Right lobe of liver (tissue), 6 donors: ENCODE results near the gene ZNF280D. TPM values are rescaled to one million over a fixed set of nuclear protein-coding genes. Genes with fewer than 3 reads are reported as not detected.

Experiments
- ATAC-seq, 4 donors: fragments of 200-7000 bp; cut with Tn5 transposase; one replicate each; pipeline ENCODE4 v1.9.1; 2020; ENCODE audit warnings: mild to moderate bottlenecking in 4 of 4, moderate library complexity in 4 of 4
- DNase-seq, 3 donors: peaks; one replicate each; pipeline ENCODE4 v3.0.0-alpha.2; 2020
- H3K27ac ChIP-seq, 3 donors: fragments of 200-600 bp; one replicate each; pipeline ENCODE4 v1.8.0; 2022
- H3K27me3 ChIP-seq, 2 donors: fragments of 200-600 bp; one replicate each; pipeline ENCODE4 v1.8.0; 2022
- H3K36me3 ChIP-seq, 4 donors: fragments of 200-600 bp; sonication (generic) in 1 of 4; one replicate each; pipeline versions ENCODE4 v1.5.1 to v1.8.0; 2017 to 2022; ENCODE audit warnings: control low read depth in 1 of 4
- H3K4me1 ChIP-seq, 4 donors: fragments of 200-600 bp; sonication (generic) in 1 of 4; one replicate each; pipeline versions ENCODE4 v1.5.1 to v1.8.0; 2017 to 2022; ENCODE audit warnings: control low read depth in 1 of 4
- H3K4me3 ChIP-seq, 3 donors: fragments of 200-600 bp; one replicate each; pipeline ENCODE4 v1.8.0; 2022
- H3K9me3 ChIP-seq, 4 donors: fragments of 200-600 bp; sonication (generic) in 1 of 4; one replicate each; pipeline versions ENCODE4 v1.5.1 to v1.8.0; 2017 to 2022; ENCODE audit warnings: control low read depth in 1 of 4
- CTCF ChIP-seq, 4 donors: fragments of 200-600 bp in 3 of 4; fragments of 450-650 bp in 1 of 4; IDR thresholded peaks; one replicate each; pipeline versions ENCODE4 v1.5.1 to v1.8.0; 2016 to 2022; ENCODE audit warnings: antibody characterized with exemption in 4 of 4, mild to moderate bottlenecking in 2 of 4
- POLR2A ChIP-seq: fragments of 450-650 bp; IDR thresholded peaks from one replicate; pipeline ENCODE4 v1.6.1; 2017; ENCODE audit warnings: antibody characterized with exemption, mild to moderate bottlenecking
- WGBS: methylation state at CpG from one replicate; pipeline ENCODE4 v1.1.6; 2018; ENCODE audit warnings: low coverage, low lambda C conversion rate; ENCODE audit not compliant: insufficient coverage; ENCODE audit errors: missing lambda C conversion rate; 5-methylcytosine and 5-hydroxymethylcytosine counted together
- intact Hi-C, 2 donors: fragments of 100-400 bp; cut with DNase I; formaldehyde crosslinking; loops; one replicate each; pipeline versions ENCODE4 v1.11.2 to v1.14.1; 2022
- total RNA-seq, 6 experiments: library from RNA; depleted of rRNA in 2 of 6; stranded (reverse); fragments of >200 nt in 2 of 6; fragmentation: NEBNext Ultra II Directional in 3 of 6; extraction: Animal tissue kit (Norgen Biotek cat#: 25700) in 3 of 6; gene quantifications; one replicate each; pipeline versions ENCODE4 v1.1.0 to v1.2.4, GENCODE V29; 2016 to 2023
- donor health status: DM: no; HTN: yes; CAD: no.
- donor health status: DM: no; HTN: no; CAD: no.
- donor health status: DM: no; HTN: no; CAD: no.
- donor health status: DM: no; HTN: yes; CAD: no.
- donor health status: DM: no; HTN: yes; CAD: no.

Gene ZNF280D
- total RNA-seq, 6 experiments from 2014 or later: 18.2 to 34.0 (median 18.7) TPM

GRCh38 chr15:56654624-56655023 lies 78.7 kb downstream of the ZNF280D start:
- WGBS: 39% methylated on average over 3 of the region's 3 CpGs
- intact Hi-C loops: no loop called here
- H3K9me3 ChIP-seq: no peaks in the 10 kb centered on the region
- peak overlapping the region in 1 of 3 donors; percentile 19 for H3K4me3 ChIP-seq
- H3K27ac ChIP-seq: peak overlapping the region; percentile 49 to 74 (median 69)
- TF ChIP-seq CTCF (IDR thresholded peaks at IDR 0.05) (no peak), POLR2A (no peak)
- H3K4me1 ChIP-seq: peaks cover 0 to 18% (median 4%) of the 10 kb centered on the region in 4 donors
- no peaks in the 10 kb centered on the region for H3K36me3 ChIP-seq
- peak; percentile 80 to 89 (median 84) for ATAC-seq
- peak in 1 of 3 donors; percentile 45 for DNase-seq
- no peaks in the 10 kb centered on the region for H3K27me3 ChIP-seq

GRCh38 chr15:56654216-56654615 lies 79.1 kb downstream of the ZNF280D start:
- H3K36me3 ChIP-seq: no peaks in the 10 kb centered on the region
- intact Hi-C loops: no loop called here
- no peaks in the 10 kb centered on the region for H3K9me3 ChIP-seq
- peaks cover 0 to 18% (median 4%) of the 10 kb centered on the region in 4 donors for H3K4me1 ChIP-seq
- TF ChIP-seq POLR2A: no peak
- TF ChIP-seq CTCF (IDR thresholded peaks at IDR 0.05): no peak
- DNase-seq: no peak
- ATAC-seq: peak; percentile 52 to 64 (median 58)
- H3K27me3 ChIP-seq: no peaks in the 10 kb centered on the region
- peak overlapping the region in 2 of 3 donors; percentile 19 to 24 for H3K4me3 ChIP-seq
- WGBS: 24% methylated on average over 1 of the region's 1 CpG
- peak overlapping the region; percentile 49 to 74 (median 69) for H3K27ac ChIP-seq

GRCh38 chr15:56653787-56654186 lies 79.5 kb downstream of the ZNF280D start:
- DNase-seq: peak in 1 of 3 donors; percentile 47
- Histone ChIP-seq H3K4me3 (peak overlapping the region in 2 of 3 donors; percentile 19 to 24), H3K27ac (peak overlapping the region; percentile 49 to 74 (median 69)), H3K36me3 (no peaks in the 10 kb centered on the region), H3K4me1 (peaks cover 0 to 18% (median 4%) of the 10 kb centered on the region in 4 donors), H3K27me3 (no peaks in the 10 kb centered on the region), H3K9me3 (no peaks in the 10 kb centered on the region)
- TF ChIP-seq POLR2A (no peak), CTCF (IDR thresholded peaks at IDR 0.05) (no peak)
- whole genome bisulfite sequencing: 26% methylated on average over 3 of the region's 3 CpGs
- intact Hi-C loops: no loop called here
- ATAC-seq: peak; percentile 89 to 93 (median 91)

GRCh38 chr15:56653107-56653506 lies 80.2 kb downstream of the ZNF280D start:
- Histone ChIP-seq H3K27ac (peak overlapping the region in 2 of 3 donors; percentile 69 to 74), H3K27me3 (no peaks in the 10 kb centered on the region), H3K9me3 (no peaks in the 10 kb centered on the region), H3K4me1 (peaks cover 0 to 18% (median 4%) of the 10 kb centered on the region in 4 donors), H3K4me3 (no peak overlapping the region), H3K36me3 (no peaks in the 10 kb centered on the region)
- TF ChIP-seq CTCF (IDR thresholded peaks at IDR 0.05) (no peak), POLR2A (no peak)
- intact Hi-C loops: no loop called here
- no peak for ATAC-seq
- DNase-seq: no peak

- TF ChIP-seq CTCF (IDR thresholded peaks at IDR 0.05) (no peak), POLR2A (no peak)
- Histone ChIP-seq H3K9me3 (no peaks in the 10 kb centered on the region), H3K4me1 (peaks cover 0 to 5% (median 2%) of the 10 kb centered on the region in 4 donors), H3K27me3 (no peaks in the 10 kb centered on the region), H3K27ac (no peak overlapping the region), H3K36me3 (peaks cover 0 to under 1% (median 0%) of the 10 kb centered on the region in 4 donors), H3K4me3 (no peak overlapping the region)
- DNase-seq (no peak), ATAC-seq (no peak)
- intact Hi-C loops: no loop called here
- WGBS: 100% methylated on average over 2 of the region's 2 CpGs
Measured at GRCh38 chr15:56648311-56648710, 85.0 kb downstream of the ZNF280D start.
